ENCODE measurements around the gene TAGLN3.

Gene TAGLN3

GRCh38 chr3:112056451-112056929 lies 57.8 kb downstream of the TAGLN3 start:
- DNase-seq: no peak

- DNase-seq: no peak
Observed at GRCh38 chr3:112059497-112059896, 60.8 kb downstream of the TAGLN3 start.

- DNase-seq: no peak
Observed at GRCh38 chr3:112061152-112061551, 62.4 kb downstream of the TAGLN3 start.

Measured in AML-193 (cell line).